ENCODE data around the gene AK1.

DNA sequence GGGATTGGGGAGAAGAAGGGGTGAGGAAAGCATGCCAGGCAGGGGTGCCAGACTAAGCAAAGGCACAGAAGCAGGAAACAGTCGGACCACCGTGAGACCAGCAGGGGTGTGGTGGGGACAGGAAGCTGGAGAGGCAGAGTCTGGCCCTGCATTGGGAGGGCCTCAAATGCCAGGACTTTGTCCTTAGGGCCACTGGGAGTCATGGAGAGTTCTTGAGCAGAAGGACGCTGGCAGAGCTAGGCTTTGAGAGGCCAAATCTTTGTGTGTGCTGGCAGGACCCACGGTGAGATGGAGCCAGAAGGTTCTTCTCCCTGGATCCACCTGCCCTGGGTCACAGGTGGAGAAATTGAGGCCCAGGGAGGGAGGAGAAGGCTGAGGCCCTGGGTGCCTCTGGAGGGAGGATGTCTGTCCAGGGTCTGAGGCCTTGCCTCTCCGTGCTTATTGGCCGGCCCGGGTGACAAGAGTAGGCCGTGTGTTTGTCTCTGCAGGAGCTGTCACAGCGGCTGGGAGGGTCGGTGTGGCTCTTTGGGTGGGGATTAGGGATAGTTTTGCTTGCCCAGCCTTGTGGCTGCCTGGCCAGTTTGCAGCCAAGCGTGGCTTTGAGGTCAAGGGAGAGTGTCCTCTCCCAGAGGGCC lies 21.3 kb downstream of the AK1 start:
- TF ChIP-seq, protein P1, sequence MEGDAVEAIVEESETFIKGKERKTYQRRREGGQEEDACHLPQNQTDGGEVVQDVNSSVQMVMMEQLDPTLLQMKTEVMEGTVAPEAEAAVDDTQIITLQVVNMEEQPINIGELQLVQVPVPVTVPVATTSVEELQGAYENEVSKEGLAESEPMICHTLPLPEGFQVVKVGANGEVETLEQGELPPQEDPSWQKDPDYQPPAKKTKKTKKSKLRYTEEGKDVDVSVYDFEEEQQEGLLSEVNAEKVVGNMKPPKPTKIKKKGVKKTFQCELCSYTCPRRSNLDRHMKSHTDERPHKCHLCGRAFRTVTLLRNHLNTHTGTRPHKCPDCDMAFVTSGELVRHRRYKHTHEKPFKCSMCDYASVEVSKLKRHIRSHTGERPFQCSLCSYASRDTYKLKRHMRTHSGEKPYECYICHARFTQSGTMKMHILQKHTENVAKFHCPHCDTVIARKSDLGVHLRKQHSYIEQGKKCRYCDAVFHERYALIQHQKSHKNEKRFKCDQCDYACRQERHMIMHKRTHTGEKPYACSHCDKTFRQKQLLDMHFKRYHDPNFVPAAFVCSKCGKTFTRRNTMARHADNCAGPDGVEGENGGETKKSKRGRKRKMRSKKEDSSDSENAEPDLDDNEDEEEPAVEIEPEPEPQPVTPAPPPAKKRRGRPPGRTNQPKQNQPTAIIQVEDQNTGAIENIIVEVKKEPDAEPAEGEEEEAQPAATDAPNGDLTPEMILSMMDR (IDR thresholded peaks at IDR 0.05; ENCODE audit: low read length), result no peak
- no peak for TF ChIP-seq EZH2 (optimal IDR thresholded peaks at IDR 0.05; ENCODE audit: low read depth, low read length)
